GM18507 (cell line): ENCODE measurements around the gene PTPRE.

Experiments
- DNase-seq: peaks from one replicate; pipeline ENCODE4 v3.0.0; 2011; ENCODE audit warnings: low read depth; ENCODE audit not compliant: insufficient read length; ENCODE audit errors: extremely low spot score
- FAIRE-seq: peaks from 2 replicates; lab custom pipeline; 2011; peaks lifted over from hg19 to GRCh38; lab: Jason Lieb, UNC

The PTPRE gene

GRCh38 chr10:128061306-128062300 lies 154.7 kb downstream of the PTPRE start:
- DNase-seq (no peak), FAIRE-seq (no peak)

GRCh38 chr10:128062331-128062880 lies 155.5 kb downstream of the PTPRE start:
- FAIRE-seq (no peak), DNase-seq (no peak)

- FAIRE-seq (peak; percentile 96), DNase-seq (no peak)
Measured at GRCh38 chr10:128062881-128063563, 156.1 kb downstream of the PTPRE start.

- FAIRE-seq (peak; percentile 48), DNase-seq (no peak)
Measured at GRCh38 chr10:128063736-128064107, 156.8 kb downstream of the PTPRE start.

GRCh38 chr10:128064108-128064969 lies 157.4 kb downstream of the PTPRE start:
- FAIRE-seq (peak; percentile 94), DNase-seq (no peak)

- FAIRE-seq (no peak), DNase-seq (no peak)
Measured at GRCh38 chr10:128064970-128065580, 158.2 kb downstream of the PTPRE start.

- DNase-seq, result no peak
- no peak for FAIRE-seq
Measured at GRCh38 chr10:128065881-128066534, 159.1 kb downstream of the PTPRE start.

- FAIRE-seq (no peak), DNase-seq (no peak)
Measured at GRCh38 chr10:128066870-128067382, 160.0 kb downstream of the PTPRE start.

GRCh38 chr10:128067691-128068397 lies 160.9 kb downstream of the PTPRE start:
- FAIRE-seq (no peak), DNase-seq (no peak)

GRCh38 chr10:128068398-128069285 lies 161.7 kb downstream of the PTPRE start:
- FAIRE-seq (no peak), DNase-seq (no peak)

- DNase-seq (no peak), FAIRE-seq (peak; percentile 77)
Measured at GRCh38 chr10:128069351-128070051, 162.6 kb downstream of the PTPRE start.

- DNase-seq, result no peak
- FAIRE-seq, result no peak
Measured at GRCh38 chr10:128070161-128070560, 163.3 kb downstream of the PTPRE start.

GRCh38 chr10:128070721-128071416 lies 164.0 kb downstream of the PTPRE start:
- FAIRE-seq (no peak), DNase-seq (no peak)

- FAIRE-seq, result no peak
Measured at GRCh38 chr10:128071417-128071782, 164.5 kb downstream of the PTPRE start.

GRCh38 chr10:128072046-128072445 lies 165.1 kb downstream of the PTPRE start:
- no peak for FAIRE-seq
- no peak for DNase-seq

More at GRCh38 chr10:128071417-128071782, 164.5 kb downstream of the PTPRE start:
- DNase-seq, result no peak
